Endothelial cell of umbilical vein (primary cell): ENCODE results near the gene HCAR3. TPM values are rescaled to one million over a fixed set of nuclear protein-coding genes. Genes with fewer than 3 reads are reported as not detected.

Experiments
- BruUV-seq: library from RNA; stranded (reverse); fragments of 400-500 nt; replicated peaks from 2 replicates; lab custom pipeline; 2021; lab: Mats Ljungman, UMichigan
- CTCF ChIA-PET: fragments of 300-600, 350-600 bp; sonication (Branson Sonifier 250); formaldehyde crosslinking; loops from one replicate; lab custom pipeline; 2021; ENCODE audit warnings: antibody characterized with exemption, inconsistent platforms; lab: Charles Lee
- POLR2A ChIA-PET: fragments of 300-600, 350-600 bp; sonication (Branson Sonifier 250); formaldehyde crosslinking; loops from one replicate; lab custom pipeline; 2021; ENCODE audit warnings: antibody characterized with exemption, inconsistent platforms; lab: Charles Lee
- DNase-seq: peaks from one replicate; pipeline ENCODE4 v3.0.0-alpha.2; 2011; ENCODE audit warnings: low read depth, low spot score
- FAIRE-seq: peaks from 2 replicates; lab custom pipeline; 2011; peaks lifted over from hg19 to GRCh38; lab: Jason Lieb, UNC
- H2AFZ ChIP-seq: 2 replicates; pipeline ENCODE4 v1.6.0; 2012; ENCODE audit warnings: low read depth, low read length, control low read depth, inconsistent platforms
- H3K27ac ChIP-seq: 2 replicates; pipeline ENCODE4 v1.5.1; 2011; ENCODE audit warnings: low read depth, mild to moderate bottlenecking, control low read depth, low read length, moderate library complexity; ENCODE audit not compliant: insufficient read depth
- H3K27me3 ChIP-seq, 2 experiments: 2 replicates each; pipeline versions ENCODE4 v1.6.0 to v1.6.1; 2011; ENCODE audit warnings: low read length in 2 of 2, mixed read lengths in 1 of 2; ENCODE audit not compliant: control insufficient read depth in 2 of 2, insufficient read depth in 2 of 2
- H3K36me3 ChIP-seq, 2 experiments: 2 replicates in 1 of 2; 3 replicates in 1 of 2; pipeline ENCODE4 v1.5.1; 2011; ENCODE audit warnings: low read length in 2 of 2, mild to moderate bottlenecking in 1 of 2, moderate library complexity in 1 of 2; ENCODE audit not compliant: control insufficient read depth in 2 of 2, insufficient read depth in 2 of 2; ENCODE audit errors: extremely low read depth in 1 of 2
- H3K4me1 ChIP-seq: 3 replicates; pipeline ENCODE4 v1.5.1; 2011; ENCODE audit warnings: mild to moderate bottlenecking, low read length; ENCODE audit not compliant: control insufficient read depth, insufficient read depth; ENCODE audit errors: extremely low read depth
- H3K4me2 ChIP-seq: 2 replicates; pipeline ENCODE4 v1.6.1; 2011; ENCODE audit warnings: low read length, control low read depth, mixed read lengths; ENCODE audit not compliant: insufficient read depth
- H3K4me3 ChIP-seq, 3 experiments: fragments of 200-600 bp in 1 of 3; sonication (generic), shearing (Covaris generic) in 1 of 3; replicated peaks in 1 of 3; 2 replicates each; pipeline ENCODE4 v1.5.1; 2011 to 2016; ENCODE audit warnings: control low read depth in 3 of 3, low read length in 3 of 3, mild to moderate bottlenecking in 2 of 3, inconsistent platforms in 1 of 3, low read depth in 1 of 3, moderate library complexity in 1 of 3; ENCODE audit not compliant: insufficient read depth in 1 of 3
- H3K79me2 ChIP-seq: 2 replicates; pipeline ENCODE4 v1.6.0; 2012; ENCODE audit warnings: low read length, inconsistent platforms; ENCODE audit not compliant: control insufficient read depth, insufficient read depth
- H3K9ac ChIP-seq: replicated peaks from 2 replicates; pipeline ENCODE3; 2011; ENCODE audit warnings: low read length, control low read depth; ENCODE audit not compliant: insufficient read depth; ENCODE audit errors: extremely low read depth
- H3K9me1 ChIP-seq: replicated peaks from 3 replicates; pipeline ENCODE4 v1.6.0; 2011; ENCODE audit warnings: mild to moderate bottlenecking, low read length; ENCODE audit not compliant: control insufficient read depth, insufficient read depth; ENCODE audit errors: extremely low read depth
- H3K9me3 ChIP-seq: replicated peaks from 2 replicates; pipeline ENCODE4 v1.5.1; 2012; ENCODE audit warnings: low read length, inconsistent platforms; ENCODE audit not compliant: control insufficient read depth, insufficient read depth
- H4K20me1 ChIP-seq: replicated peaks from 2 replicates; pipeline ENCODE3; 2011; ENCODE audit warnings: mild to moderate bottlenecking, low read length; ENCODE audit not compliant: control insufficient read depth, insufficient read depth; ENCODE audit errors: extremely low read depth
- CTCF ChIP-seq, 2 donors: IDR thresholded peaks; 1 replicate in 1 of 2; 2 replicates in 1 of 2; pipeline ENCODE4 v1.5.1; 2011; ENCODE audit warnings: low read length in 2 of 2, mild to moderate bottlenecking in 2 of 2, moderate library complexity in 2 of 2, control low read depth in 1 of 2, inconsistent platforms in 1 of 2, low read depth in 1 of 2; ENCODE audit not compliant: insufficient read depth in 1 of 2; ENCODE audit errors: extremely low read depth in 1 of 2
- EZH2 ChIP-seq: IDR thresholded peaks from 2 replicates; pipeline ENCODE4 v1.6.1; 2012; ENCODE audit warnings: borderline replicate concordance, low read depth, mild to moderate bottlenecking, moderate library complexity, low read length, inconsistent platforms; ENCODE audit not compliant: severe bottlenecking
- FOS ChIP-seq: IDR thresholded peaks from 2 replicates; pipeline ENCODE4 v1.6.1; 2011; ENCODE audit warnings: mild to moderate bottlenecking, low read length, moderate library complexity, borderline replicate concordance; ENCODE audit not compliant: insufficient read depth
- GATA2 ChIP-seq: IDR thresholded peaks from 2 replicates; pipeline ENCODE4 v1.7.0; 2011; ENCODE audit warnings: low read depth, mild to moderate bottlenecking, moderate library complexity, mixed read lengths, low read length; ENCODE audit not compliant: insufficient read length, insufficient read depth
- JUN ChIP-seq: IDR thresholded peaks from 2 replicates; pipeline ENCODE4 v1.6.1; 2011; ENCODE audit warnings: borderline replicate concordance, low read depth; ENCODE audit not compliant: insufficient read length, insufficient read depth
- MAX ChIP-seq: IDR thresholded peaks from 2 replicates; pipeline ENCODE4 v1.6.1; 2011; ENCODE audit not compliant: insufficient read depth, insufficient read length
- MYC ChIP-seq: IDR thresholded peaks from one replicate; pipeline ENCODE4 v1.6.1; 2011; ENCODE audit warnings: mild to moderate bottlenecking, low read depth, low read length
- POLR2A ChIP-seq: IDR thresholded peaks from 2 replicates; pipeline ENCODE4 v1.6.1; 2012; ENCODE audit warnings: low read depth, mild to moderate bottlenecking, control low read depth, low read length
- POLR2AphosphoS5 ChIP-seq: IDR thresholded peaks from 2 replicates; pipeline ENCODE4 v1.6.1; 2012; ENCODE audit warnings: low read depth, mild to moderate bottlenecking, control low read depth, low read length, moderate library complexity; ENCODE audit not compliant: insufficient read depth
- dilution Hi-C: fragments of 300-500 bp; cut with MboI; formaldehyde crosslinking; loops from one replicate; pipeline ENCODE4 v1.15.0; 2019; ENCODE audit warnings: low sequenced_read_pairs; ENCODE audit not compliant: extremely low pct_ligation_motif_present
- intact Hi-C: fragments of 100-400 bp; cut with micrococcal nuclease; formaldehyde crosslinking; loops from one replicate; pipeline ENCODE4 v1.10.0; 2022
- polyA plus RNA-seq, 4 experiments: library from polyadenylated mRNA; depleted of rRNA in 3 of 4; stranded (reverse) in 3 of 4; unstranded in 1 of 4; fragments of >200 nt; gene quantifications; 2 replicates each; pipeline versions ENCODE4 v1.2.1 to v1.2.3, GENCODE V29; 2011 to 2012; ENCODE audit warnings: missing spikeins in 1 of 4
- total RNA-seq: library from RNA; stranded (reverse); gene quantifications from 2 replicates; pipeline ENCODE4 v1.2.3, GENCODE V29; 2021

The HCAR3 gene
- total and polyA plus RNA-seq, 2 donors (not counting 3 experiments of a cell fraction or from before 2014, with no cell fraction given) = 0.06 TPM; not detected in 1

GRCh38 chr12:122743895-122744525, 27.4 kb upstream of the HCAR3 start:
- CTCF ChIA-PET = interaction anchor here (1.2 kb wide), 1 partner anchor 106 kb away, joined by 3 read pairs; no protein-coding TSS in a partner anchor
- Histone ChIP-seq H3K9ac (no peak overlapping the region), H3K79me2 (no peaks in the 10 kb centered on the region), H3K36me3 (no peaks in the 10 kb centered on the region), H3K4me1 (no peaks in the 10 kb centered on the region), H3K4me3 (no peak overlapping the region), H2AFZ (no peak overlapping the region), H3K4me2 (no peak overlapping the region), H4K20me1 (no peaks in the 10 kb centered on the region), H3K9me1 (no peaks in the 10 kb centered on the region), H3K9me3 (no peaks in the 10 kb centered on the region), H3K27ac (no peak overlapping the region), H3K27me3 (no peaks in the 10 kb centered on the region)
- dilution Hi-C loops (no loop called here), intact Hi-C loops (no loop called here)
- DNase-seq (no peak), FAIRE-seq (no peak)
- POLR2A ChIA-PET = no interaction called here
- TF ChIP-seq CTCF (IDR thresholded peaks at IDR 0.05; ENCODE audit: extremely low read depth in 1 of 2, insufficient read depth in 1 of 2, low read depth in 1 of 2, low read length in 2 of 2) = no peak
- no peak for TF ChIP-seq POLR2A
- TF ChIP-seq EZH2 = no peak
- no peak for TF ChIP-seq POLR2AphosphoS5
- TF ChIP-seq JUN = no peak
- no peak for TF ChIP-seq GATA2
- no peak for TF ChIP-seq FOS
- TF ChIP-seq MAX = no peak
- no peak for TF ChIP-seq MYC
- BruUV-seq = no TSS peak
